Measurements from ENCODE around the gene ARHGEF26.

DNA sequence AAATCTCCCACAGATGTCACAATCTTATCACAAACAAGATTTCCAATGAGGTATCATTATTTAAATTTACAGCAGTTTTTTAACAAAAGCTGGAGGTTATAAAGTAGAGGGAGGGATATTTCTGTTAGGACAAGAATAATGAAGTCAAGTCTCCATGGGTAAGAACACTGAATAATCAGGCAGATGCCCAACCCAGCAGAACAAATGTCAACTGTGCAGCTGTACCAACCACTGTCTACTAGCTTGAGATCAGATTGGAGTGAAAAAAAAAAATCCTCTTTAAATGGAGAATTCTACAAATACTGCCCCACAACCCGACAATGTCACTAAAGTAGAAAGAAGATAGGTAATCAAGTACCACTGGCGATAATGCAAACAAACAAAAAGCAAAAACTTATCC, 172.8 kb downstream of the ARHGEF26 start:
- TF ChIP-seq, protein P1, sequence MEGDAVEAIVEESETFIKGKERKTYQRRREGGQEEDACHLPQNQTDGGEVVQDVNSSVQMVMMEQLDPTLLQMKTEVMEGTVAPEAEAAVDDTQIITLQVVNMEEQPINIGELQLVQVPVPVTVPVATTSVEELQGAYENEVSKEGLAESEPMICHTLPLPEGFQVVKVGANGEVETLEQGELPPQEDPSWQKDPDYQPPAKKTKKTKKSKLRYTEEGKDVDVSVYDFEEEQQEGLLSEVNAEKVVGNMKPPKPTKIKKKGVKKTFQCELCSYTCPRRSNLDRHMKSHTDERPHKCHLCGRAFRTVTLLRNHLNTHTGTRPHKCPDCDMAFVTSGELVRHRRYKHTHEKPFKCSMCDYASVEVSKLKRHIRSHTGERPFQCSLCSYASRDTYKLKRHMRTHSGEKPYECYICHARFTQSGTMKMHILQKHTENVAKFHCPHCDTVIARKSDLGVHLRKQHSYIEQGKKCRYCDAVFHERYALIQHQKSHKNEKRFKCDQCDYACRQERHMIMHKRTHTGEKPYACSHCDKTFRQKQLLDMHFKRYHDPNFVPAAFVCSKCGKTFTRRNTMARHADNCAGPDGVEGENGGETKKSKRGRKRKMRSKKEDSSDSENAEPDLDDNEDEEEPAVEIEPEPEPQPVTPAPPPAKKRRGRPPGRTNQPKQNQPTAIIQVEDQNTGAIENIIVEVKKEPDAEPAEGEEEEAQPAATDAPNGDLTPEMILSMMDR (IDR thresholded peaks at IDR 0.05) = no peak
- TF ChIP-seq POLR2AphosphoS5 (IDR thresholded peaks at IDR 0.05) (no peak), EP300 (IDR thresholded peaks at IDR 0.05) (no peak), POLR2A (IDR thresholded peaks at IDR 0.05; ENCODE audit: low read depth) (no peak)
